CD14-positive monocyte (primary cell): Measurements from ENCODE around the gene FOXP1. TPM values are rescaled to one million over a fixed set of nuclear protein-coding genes. Genes with fewer than 3 reads are reported as not detected.

Source experiments
- DNase-seq, 3 donors: peaks; one replicate each; pipeline ENCODE4 v3.0.0-alpha.2; 2011 to 2022
- H2AFZ ChIP-seq: 2 replicates; pipeline ENCODE4 v1.6.0; 2012; ENCODE audit warnings: mild to moderate bottlenecking, low read depth, low read length, inconsistent platforms; ENCODE audit not compliant: insufficient read depth, poor library complexity, severe bottlenecking
- H3K27ac ChIP-seq, 2 donors: 1 replicate in 1 of 2; 2 replicates in 1 of 2; pipeline ENCODE4 v1.5.1; 2012 to 2013; ENCODE audit warnings: low read length in 2 of 2, control low read depth in 1 of 2, inconsistent platforms in 1 of 2, low read depth in 1 of 2, mild to moderate bottlenecking in 1 of 2
- H3K27me3 ChIP-seq, 2 donors: one replicate each; pipeline versions ENCODE4 v1.6.0 to v1.6.1; 2011 to 2013; ENCODE audit warnings: low read length in 2 of 2; ENCODE audit not compliant: control insufficient read depth in 2 of 2, insufficient read depth in 2 of 2
- H3K36me3 ChIP-seq, 2 donors: replicated peaks in 1 of 2; 1 replicate in 1 of 2; 2 replicates in 1 of 2; pipeline versions ENCODE4 v1.5.1 to v1.6.1; 2012 to 2013; ENCODE audit warnings: low read length in 2 of 2, control low read depth in 1 of 2, inconsistent platforms in 1 of 2, mild to moderate bottlenecking in 1 of 2; ENCODE audit not compliant: insufficient read depth in 2 of 2, control insufficient read depth in 1 of 2
- H3K4me1 ChIP-seq, 2 donors: 1 replicate in 1 of 2; 2 replicates in 1 of 2; pipeline versions ENCODE4 v1.5.1 to v1.6.1; 2012 to 2013; ENCODE audit warnings: low read length in 2 of 2, control low read depth in 1 of 2, inconsistent platforms in 1 of 2, mild to moderate bottlenecking in 1 of 2, moderate library complexity in 1 of 2; ENCODE audit not compliant: insufficient read depth in 2 of 2, control insufficient read depth in 1 of 2
- H3K4me2 ChIP-seq: replicated peaks from 2 replicates; pipeline ENCODE3; 2012; ENCODE audit warnings: low read length, moderate library complexity, mild to moderate bottlenecking; ENCODE audit not compliant: poor library complexity, severe bottlenecking; ENCODE audit errors: extremely low read depth
- H3K4me3 ChIP-seq, 3 experiments: fragments of 200-600 bp in 1 of 3; sonication (generic) in 1 of 3; replicated peaks in 1 of 3; 1 replicate in 2 of 3; 2 replicates in 1 of 3; pipeline ENCODE4 v1.5.1; 2011 to 2013; ENCODE audit warnings: low read length in 3 of 3, mild to moderate bottlenecking in 3 of 3, control low read depth in 2 of 3, low read depth in 2 of 3, inconsistent platforms in 1 of 3, moderate library complexity in 1 of 3
- H3K79me2 ChIP-seq: 2 replicates; pipeline ENCODE4 v1.6.0; 2012; ENCODE audit warnings: mild to moderate bottlenecking, control low read depth, inconsistent platforms, low read length, moderate library complexity; ENCODE audit not compliant: insufficient read depth
- H3K9ac ChIP-seq: 2 replicates; pipeline ENCODE4 v1.6.0; 2017; ENCODE audit warnings: low read length, mild to moderate bottlenecking; ENCODE audit not compliant: insufficient read depth, poor library complexity, severe bottlenecking
- H3K9me3 ChIP-seq, 2 donors: replicated peaks in 1 of 2; 1 replicate in 1 of 2; 2 replicates in 1 of 2; pipeline versions ENCODE4 v1.5.1 to v1.6.1; 2012 to 2013; ENCODE audit warnings: low read length in 2 of 2, control low read depth in 1 of 2; ENCODE audit not compliant: control insufficient read depth in 1 of 2, insufficient read depth in 1 of 2
- H4K20me1 ChIP-seq: 2 replicates; pipeline ENCODE4 v1.6.0; 2012; ENCODE audit warnings: mild to moderate bottlenecking, low read length, control low read depth, moderate library complexity; ENCODE audit not compliant: insufficient read depth
- H3K27ac Mint-ChIP-seq, 7 donors: one replicate each; pipeline ENCODE4 v1.8.0; 2020; ENCODE audit warnings: mild to moderate bottlenecking in 7 of 7, mixed read lengths in 7 of 7, moderate library complexity in 6 of 7, inconsistent platforms in 2 of 7
- H3K27me3 Mint-ChIP-seq, 3 donors: one replicate each; pipeline ENCODE4 v1.8.0; 2021 to 2022; ENCODE audit warnings: low read depth in 3 of 3, mild to moderate bottlenecking in 3 of 3, mixed read lengths in 3 of 3, moderate library complexity in 3 of 3, inconsistent platforms in 1 of 3
- H3K36me3 Mint-ChIP-seq, 2 donors: one replicate each; pipeline ENCODE4 v1.8.0; 2020; ENCODE audit warnings: mixed read lengths in 2 of 2, inconsistent platforms in 1 of 2, mild to moderate bottlenecking in 1 of 2
- H3K4me1 Mint-ChIP-seq: one replicate; pipeline ENCODE4 v1.8.0; 2020; ENCODE audit warnings: mild to moderate bottlenecking, mixed read lengths
- H3K4me3 Mint-ChIP-seq, 2 donors: one replicate each; pipeline ENCODE4 v1.8.0; 2020; ENCODE audit warnings: mild to moderate bottlenecking in 2 of 2, mixed read lengths in 2 of 2, moderate library complexity in 1 of 2
- H3K9me3 Mint-ChIP-seq, 7 donors: one replicate each; pipeline ENCODE4 v1.8.0; 2020 to 2022; ENCODE audit warnings: mixed read lengths in 7 of 7, mild to moderate bottlenecking in 6 of 7, moderate library complexity in 6 of 7, inconsistent platforms in 2 of 7
- CTCF ChIP-seq: fragments of 200-600 bp; IDR thresholded peaks from one replicate; pipeline ENCODE4 v1.8.0; 2022; ENCODE audit warnings: antibody characterized with exemption, mild to moderate bottlenecking
- WGBS: methylation state at CpG from one replicate; pipeline ENCODE4 v1.1.5; 2013; ENCODE audit warnings: missing lambda C conversion rate; ENCODE audit not compliant: insufficient coverage; 5-methylcytosine and 5-hydroxymethylcytosine counted together
- intact Hi-C, 2 donors: fragments of 100-400 bp; cut with micrococcal nuclease; formaldehyde crosslinking; loops; one replicate each; pipeline versions ENCODE4 v1.15.0 to v1.15.1; 2023
- polyA plus RNA-seq, 3 donors: library from polyadenylated mRNA; depleted of rRNA in 1 of 3; unstranded in 2 of 3; stranded (reverse) in 1 of 3; fragments of 300-500 nt in 2 of 3; fragments of >200 nt in 1 of 3; fragmentation: Illumina TruSeq in 2 of 3; gene quantifications; 1 replicate in 2 of 3; 2 replicates in 1 of 3; pipeline ENCODE4 v1.2.3, GENCODE V29; 2012 to 2021

The FOXP1 gene
- polyA plus RNA-seq, 3 donors = 25.7 to 42.6 (median 27.8) TPM

- DNase-seq = no peak
- Histone ChIP-seq H3K27me3 (no peaks in the 10 kb centered on the region), H2AFZ (no peak overlapping the region), H3K36me3 (peaks cover 0 to 11% of the 10 kb centered on the region in 2 donors), H4K20me1 (peaks cover 82% of the 10 kb centered on the region), H3K79me2 (peaks cover 37% of the 10 kb centered on the region), H3K9me3 (no peaks in the 10 kb centered on the region), H3K9ac (no peak overlapping the region), H3K4me1 (peaks cover 0 to 6% of the 10 kb centered on the region in 2 donors), H3K27ac (no peak overlapping the region), H3K4me2 (no peak overlapping the region), H3K4me3 (no peak overlapping the region)
- TF ChIP-seq CTCF = no peak
- Mint-ChIP-seq H3K4me1 (peaks cover 34% of the 10 kb centered on the region), H3K9me3 (no peaks in the 10 kb centered on the region), H3K27me3 (no peaks in the 10 kb centered on the region), H3K36me3 (peaks cover 10 to 30% of the 10 kb centered on the region in 2 donors), H3K27ac (no peak overlapping the region), H3K4me3 (no peak overlapping the region)
- no CpG with 5 or more reads among the region's 2 CpGs for WGBS
- intact Hi-C loops = no loop called here
Observed at GRCh38 chr3:71313844-71314243, 269.7 kb downstream of the FOXP1 start.

GRCh38 chr3:71312461-71312860 is 271.1 kb downstream of the FOXP1 start:
- Histone ChIP-seq H3K9me3 (no peaks in the 10 kb centered on the region), H3K27ac (no peak overlapping the region), H3K9ac (no peak overlapping the region), H3K79me2 (peaks cover 38% of the 10 kb centered on the region), H3K27me3 (no peaks in the 10 kb centered on the region), H2AFZ (no peak overlapping the region), H4K20me1 (peaks cover 82% of the 10 kb centered on the region), H3K4me1 (peaks cover 0 to 6% of the 10 kb centered on the region in 2 donors), H3K4me2 (no peak overlapping the region), H3K4me3 (no peak overlapping the region), H3K36me3 (peaks cover 0 to 14% of the 10 kb centered on the region in 2 donors)
- intact Hi-C loops = no loop called here
- no peak overlapping the region for H3K4me3 Mint-ChIP-seq
- DNase-seq = no peak
- 86% methylated on average over 3 of the region's 5 CpGs for WGBS
- peaks cover 24% of the 10 kb centered on the region for H3K4me1 Mint-ChIP-seq
- H3K27me3 Mint-ChIP-seq = no peaks in the 10 kb centered on the region
- no peak for TF ChIP-seq CTCF
- no peaks in the 10 kb centered on the region for H3K9me3 Mint-ChIP-seq
- peaks cover 17 to 38% of the 10 kb centered on the region in 2 donors for H3K36me3 Mint-ChIP-seq
- peak overlapping the region in 3 of 7 donors; percentile 35 to 54 (median 40) for H3K27ac Mint-ChIP-seq
